Activated CD4-positive, alpha-beta T cell treated with anti-CD3 and anti-CD28 coated beads, Interleukin-2, amount 50 U/mL, for 16 hours (primary cell): ENCODE results near the gene CEND1.
A peak's percentile ranks its signal among the peaks of the same experiment; 100 is the strongest.

ENCODE experiments used
- DNase-seq: peaks from one replicate; pipeline ENCODE4 v3.0.0-alpha.2; 2020

Gene CEND1

DNA sequence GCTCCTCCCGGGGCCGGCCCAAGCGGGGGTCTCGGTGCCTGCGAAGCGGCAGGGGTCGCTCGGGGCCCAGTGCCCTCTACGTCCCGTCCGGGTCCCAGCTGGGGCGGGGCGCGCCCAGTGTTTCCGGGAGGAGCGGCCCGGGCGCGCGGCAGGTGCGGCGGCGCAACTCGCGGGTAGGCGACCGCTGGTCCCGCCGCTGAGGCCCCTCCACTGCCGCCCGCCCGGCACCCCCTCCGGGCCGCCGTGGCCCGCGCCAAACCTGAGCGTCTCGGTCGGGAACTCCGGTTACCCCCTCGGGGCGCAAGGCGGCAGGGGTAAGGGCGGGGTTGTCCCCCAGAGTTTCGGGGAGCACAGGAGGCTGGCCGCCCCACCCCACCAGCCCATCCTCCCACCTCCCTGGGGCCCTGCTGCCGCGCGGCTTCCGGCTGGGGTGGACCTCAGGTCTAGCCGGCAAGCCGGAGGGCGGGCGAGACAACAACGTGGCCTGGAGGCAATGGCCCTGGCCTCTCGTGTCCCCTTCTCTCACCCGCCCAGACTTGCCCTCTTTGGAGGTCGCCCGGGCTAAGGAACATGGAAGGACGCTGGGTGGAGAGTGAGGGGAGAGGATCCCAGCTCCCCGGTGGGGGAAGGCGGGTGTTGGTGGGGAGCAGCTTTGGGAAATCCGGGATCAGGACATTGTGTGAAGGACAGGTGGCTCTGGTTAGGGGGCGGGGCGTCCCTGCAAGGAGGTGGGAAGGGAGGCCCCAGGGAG lies 37.4 kb upstream of the CEND1 start:
- DNase-seq = no peak

DNA sequence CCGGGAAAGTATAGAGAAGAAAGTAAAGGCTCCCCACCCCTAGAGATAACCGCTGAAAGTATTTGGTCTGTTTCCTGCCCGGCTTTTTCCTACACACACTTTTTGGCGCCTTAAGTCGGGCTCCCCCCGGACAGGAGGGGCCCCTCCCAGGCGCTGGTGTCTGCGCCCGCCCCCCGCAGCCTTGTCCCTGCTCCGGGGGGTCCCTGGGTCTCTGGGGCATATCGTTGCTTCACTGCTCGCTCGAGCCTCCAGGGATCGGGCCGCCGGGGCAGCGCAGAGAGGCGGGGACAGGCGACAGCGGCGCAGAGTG lies 36.9 kb upstream of the CEND1 start:
- DNase-seq = no peak

DNA sequence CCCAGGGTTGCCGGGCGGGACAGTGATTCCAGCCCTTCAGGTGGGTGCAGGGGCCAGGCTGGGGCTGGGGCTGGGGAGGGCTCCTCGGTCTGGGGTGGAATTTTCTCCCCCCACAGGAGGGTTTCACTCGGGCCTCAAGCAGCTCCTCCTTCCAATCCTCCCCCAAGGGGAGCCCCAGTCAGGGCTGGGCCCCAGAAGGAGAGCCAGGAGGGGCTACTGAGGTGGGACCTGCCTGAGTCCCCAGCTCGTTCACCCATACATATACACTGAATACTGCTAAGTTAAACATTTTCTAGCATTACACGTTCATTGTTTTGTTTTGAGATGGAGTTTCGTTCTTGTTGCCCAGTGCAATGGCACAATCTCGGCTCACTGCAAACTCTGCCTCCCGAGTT lies 36.3 kb upstream of the CEND1 start:
- no peak for DNase-seq

DNA sequence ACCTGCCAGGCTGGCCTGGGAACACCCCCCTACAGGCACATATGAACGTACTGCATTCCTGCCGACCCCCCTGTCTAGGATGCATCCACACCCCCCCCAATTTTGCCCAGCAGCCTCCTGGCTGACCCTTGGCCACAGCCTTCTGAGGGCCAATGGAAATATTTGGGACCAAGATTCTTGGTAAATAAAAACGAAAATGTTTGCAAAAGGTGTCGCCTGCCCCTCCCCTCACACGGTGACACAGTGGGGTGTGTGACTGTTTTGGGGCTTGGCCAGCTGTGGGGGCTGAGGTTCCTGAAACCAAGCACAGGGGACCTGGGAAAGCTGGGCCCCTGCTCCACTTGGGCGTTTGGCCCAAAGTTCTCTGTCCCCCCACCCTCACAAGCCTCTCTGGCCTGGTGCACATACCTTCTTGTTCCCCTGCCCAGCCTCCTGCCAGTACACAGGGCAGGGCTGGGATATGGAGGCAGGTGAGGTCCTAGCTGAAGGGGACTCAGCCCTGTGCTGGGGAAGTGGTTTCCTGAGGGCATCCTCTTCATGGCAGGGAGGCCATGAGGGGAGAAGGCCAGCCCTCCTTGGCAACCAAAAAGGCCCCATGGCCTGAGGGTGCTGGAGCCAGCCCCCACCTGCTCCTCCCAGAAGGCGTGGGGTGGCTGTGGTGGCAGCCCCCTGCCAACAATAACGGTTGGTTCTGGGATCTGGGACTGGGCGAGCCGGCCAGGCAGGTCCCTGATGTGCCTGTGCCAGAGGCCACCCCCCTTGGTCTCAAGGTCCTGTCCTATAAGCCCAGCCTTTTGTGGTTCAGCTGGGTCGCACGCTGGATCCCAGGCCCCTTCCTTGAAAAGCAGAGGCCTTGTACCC lies 35.7 kb upstream of the CEND1 start:
- no peak for DNase-seq

DNA sequence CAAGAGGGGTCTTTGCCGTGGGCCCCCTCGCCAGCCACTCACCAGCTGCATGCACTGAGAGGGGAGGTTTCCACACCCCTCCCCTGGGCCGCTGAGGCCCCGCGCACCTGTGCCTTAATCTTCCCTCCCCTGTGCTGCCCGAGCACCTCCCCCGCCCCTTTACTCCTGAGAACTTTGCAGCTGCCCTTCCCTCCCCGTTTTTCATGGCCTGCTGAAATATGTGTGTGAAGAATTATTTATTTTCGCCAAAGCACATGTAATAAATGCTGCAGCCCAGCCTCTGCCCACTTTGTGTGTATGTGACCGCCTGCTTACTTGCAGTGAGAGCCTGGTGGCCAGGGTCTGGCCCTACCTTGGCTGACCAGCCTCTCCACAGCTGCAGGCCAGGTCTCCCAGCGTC lies 35.1 kb upstream of the CEND1 start:
- no peak for DNase-seq

DNA sequence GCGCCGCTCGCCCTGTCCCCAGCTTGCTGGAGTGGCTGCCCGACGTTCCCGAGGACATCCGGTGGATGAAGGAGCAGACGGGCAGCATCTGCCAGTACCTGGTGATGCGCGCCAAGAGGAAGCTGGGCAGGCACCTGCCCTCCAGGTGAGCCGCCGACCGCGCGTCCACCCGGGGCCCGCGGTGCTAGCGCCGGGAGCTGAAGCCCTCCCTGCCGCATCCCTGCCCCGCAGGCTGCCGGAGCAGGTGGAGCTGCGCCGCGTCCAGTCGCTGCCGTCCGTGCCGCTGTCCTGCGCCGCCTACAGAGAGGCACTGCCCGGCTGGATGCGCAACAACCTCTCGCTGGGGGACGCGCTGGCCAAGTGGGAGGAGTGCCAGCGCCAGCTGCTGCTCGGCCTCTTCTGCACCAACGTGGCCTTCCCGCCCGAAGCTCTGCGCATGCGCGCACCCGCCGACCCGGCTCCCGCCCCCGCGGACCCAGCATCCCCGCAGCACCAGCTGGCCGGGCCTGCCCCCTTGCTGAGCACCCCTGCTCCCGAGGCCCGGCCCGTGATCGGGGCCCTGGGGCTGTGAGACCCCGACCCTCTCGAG lies 34.5 kb upstream of the CEND1 start:
- no peak for DNase-seq

DNA sequence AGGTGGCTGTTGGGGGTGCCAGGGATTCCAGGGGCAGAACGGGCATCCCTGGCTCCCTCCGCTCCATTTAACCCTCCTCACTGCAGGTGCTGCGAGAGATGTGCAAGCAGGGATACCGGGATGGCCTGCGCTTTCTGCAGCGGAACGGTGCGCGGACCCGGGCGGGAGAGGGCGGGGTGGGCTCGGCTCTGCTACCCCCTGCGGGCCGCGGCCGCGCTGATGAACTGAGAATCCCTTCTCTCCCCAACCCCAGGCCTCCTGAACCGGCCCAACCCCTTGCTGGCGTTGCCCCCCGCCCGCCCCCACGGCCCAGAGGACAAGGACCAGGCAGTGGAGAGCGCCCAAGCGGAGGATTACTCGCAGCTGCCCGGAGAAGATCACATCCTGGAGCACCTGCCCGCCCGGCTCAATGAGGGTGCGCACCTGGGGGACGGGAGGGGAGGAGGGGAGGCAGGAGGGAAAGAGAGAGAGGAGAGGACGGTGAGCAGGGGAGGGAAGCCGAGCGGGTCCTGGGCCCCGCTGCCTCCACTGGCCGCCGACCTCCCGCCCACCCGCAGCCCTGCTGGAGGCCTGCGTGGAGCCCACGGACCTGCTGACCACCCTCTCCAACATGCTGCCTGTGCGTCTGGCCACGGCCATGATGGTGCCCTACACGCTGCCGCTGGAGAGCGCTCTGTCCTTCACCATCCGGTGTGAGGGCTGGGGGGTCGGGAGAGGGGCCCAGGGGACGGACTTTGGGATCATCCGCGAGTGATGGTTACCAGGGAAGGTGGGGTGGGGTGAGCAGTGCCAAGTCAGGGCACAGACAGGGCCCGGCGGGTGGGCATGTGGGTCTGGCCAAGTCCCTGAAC lies 33.8 kb upstream of the CEND1 start:
- no peak for DNase-seq

DNA sequence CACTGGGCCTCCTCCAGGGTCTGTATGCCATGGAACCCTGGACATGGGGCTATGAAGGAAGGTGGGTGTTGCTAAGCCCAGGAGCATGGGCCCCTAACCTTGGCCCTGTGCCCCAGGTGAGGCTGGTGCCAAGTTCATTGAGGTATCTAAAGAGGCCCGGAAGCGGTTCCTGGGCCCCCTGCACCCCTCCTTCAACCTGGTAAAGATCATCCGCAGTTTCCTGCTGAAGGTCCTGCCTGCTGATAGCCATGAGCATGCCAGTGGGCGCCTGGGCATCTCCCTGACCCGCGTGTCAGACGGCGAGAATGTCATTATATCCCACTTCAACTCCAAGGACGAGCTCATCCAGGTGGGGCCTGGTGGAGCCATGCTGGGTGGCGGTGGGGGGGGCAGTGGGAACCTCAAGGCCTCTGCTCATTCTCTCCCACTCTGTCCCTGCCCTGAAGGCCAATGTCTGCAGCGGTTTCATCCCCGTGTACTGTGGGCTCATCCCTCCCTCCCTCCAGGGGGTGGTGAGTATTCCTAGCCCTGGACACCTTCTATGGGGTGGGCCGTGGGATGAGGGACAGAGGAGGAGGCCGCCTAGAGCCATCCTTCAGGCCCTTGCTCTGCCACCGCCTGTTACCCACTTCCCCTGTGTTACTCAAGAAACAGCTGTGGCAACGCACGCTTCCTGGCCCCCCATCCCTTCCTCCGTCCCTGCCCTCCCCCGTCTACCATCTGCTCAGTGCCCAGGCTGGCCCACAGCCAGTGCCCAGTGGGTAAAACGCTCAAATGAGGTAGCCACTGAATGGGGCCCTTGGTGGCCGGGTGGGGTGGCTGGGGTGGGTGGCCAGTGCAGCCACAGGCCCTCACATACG lies 31.9 kb upstream of the CEND1 start:
- no peak for DNase-seq

DNA sequence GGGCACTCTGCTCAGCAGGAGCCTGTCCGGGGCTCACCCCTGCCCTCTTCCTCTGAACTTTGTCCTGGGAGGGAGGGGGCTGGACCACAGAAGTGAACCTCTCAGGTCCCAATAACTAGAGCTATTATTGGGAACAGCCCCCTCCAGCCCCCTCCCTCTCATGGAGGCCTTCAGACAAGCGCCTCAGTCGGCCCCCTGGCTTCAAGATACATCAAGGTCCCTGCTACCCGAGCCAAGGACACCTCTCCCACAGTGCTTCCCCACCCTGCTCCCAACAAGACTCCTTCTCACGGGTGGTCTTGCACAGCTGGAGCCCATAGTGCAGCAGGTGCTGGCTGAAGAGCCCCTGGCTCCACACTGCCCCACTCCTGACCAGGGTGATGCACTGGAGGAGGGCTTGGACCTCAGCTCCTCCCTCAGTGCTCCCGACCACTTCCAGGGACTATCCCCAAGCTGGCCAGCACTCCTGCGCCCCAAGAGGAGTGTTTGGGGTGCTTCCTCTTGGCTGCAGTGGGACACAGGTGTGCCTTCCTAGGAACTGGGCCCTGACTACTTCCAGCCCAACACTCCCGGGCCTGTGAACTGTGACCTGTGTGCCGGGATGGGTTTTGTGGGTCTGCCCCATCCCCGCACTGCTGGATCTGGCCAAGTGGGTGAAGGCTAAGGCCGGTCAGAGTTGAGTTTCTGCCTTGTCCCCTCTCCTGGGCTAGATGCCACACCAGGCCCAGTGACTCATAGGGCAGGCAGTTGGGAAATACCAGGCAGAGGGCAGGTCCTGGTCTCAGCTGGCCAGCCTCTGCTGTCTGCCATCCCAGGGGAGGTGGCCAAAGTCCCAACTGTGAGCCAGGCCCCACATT lies 31.0 kb upstream of the CEND1 start:
- DNase-seq = no peak

- DNase-seq = peak; percentile 93
These were observed 30.2 kb upstream of the CEND1 start for GRCh38 chr11:819943-820649.

DNA sequence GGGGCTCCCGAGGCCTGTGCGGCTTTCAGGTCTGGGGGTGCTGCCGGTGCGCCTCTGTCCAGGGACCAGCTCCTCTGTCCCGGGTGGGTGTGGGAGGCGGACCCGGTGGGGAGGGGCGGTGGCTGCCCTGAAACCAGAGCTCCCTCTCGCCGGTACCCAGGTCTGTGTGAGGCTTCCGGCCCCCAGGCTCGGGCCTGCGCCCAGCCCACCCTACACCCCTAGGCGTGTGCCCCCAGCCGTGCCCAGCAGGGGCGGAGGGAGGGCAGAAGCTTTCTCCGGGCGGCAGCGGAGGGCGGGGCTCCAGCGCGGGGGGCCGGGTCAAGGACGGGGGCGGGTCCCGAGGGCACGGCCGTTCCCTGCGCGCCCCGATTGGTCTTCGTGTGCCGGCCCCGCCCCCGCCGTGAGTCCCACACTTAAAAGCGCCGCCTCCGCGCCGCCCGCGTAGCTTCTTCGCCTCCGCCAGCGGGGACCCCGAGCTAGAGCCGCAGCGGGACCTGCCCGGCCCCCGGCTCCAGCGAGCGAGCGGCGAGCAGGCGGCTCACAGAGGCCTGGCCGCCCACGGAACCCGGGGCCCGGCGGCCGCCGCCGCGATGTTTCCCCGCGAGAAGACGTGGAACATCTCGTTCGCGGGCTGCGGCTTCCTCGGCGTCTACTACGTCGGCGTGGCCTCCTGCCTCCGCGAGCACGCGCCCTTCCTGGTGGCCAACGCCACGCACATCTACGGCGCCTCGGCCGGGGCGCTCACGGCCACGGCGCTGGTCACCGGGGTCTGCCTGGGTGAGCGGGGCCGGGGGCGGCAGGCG lies 29.4 kb upstream of the CEND1 start:
- peak; percentile 91 for DNase-seq

DNA sequence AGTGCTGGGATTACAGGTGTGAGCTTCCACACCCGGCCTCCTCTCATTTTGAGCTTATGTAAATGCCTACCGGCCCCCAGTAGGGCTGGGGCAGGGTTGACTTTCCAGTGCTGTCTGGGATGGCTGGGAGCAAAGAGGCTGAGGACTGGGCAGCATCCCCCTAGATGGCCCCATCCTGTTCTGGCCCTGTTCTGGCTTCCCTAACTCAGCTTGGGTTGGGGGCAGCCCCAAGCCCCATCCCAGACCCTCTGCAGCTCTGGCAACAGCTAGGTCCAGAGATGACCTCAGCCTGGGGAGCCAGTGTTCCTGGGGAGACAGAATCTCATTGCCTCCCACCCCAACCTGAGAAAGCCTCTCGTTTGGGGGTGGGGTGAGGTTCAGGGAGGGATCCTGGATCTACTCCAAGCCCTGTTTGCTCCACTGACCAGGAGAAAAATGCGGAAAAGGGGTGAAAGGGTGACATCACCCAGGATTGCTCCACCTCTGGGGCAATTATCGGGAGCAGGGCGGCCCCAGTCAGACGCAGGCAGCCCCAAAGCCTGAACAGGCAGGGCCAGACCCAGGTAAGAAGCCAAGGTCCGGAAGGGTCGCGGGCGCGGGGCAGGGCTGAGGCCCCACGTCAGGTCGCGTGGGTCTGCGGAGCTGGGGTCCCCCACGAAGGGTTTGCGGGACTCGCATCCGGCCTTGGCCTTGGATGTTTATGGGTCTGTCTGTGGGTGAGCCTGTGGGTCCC lies 28.7 kb upstream of the CEND1 start, which contains the start of gene PNPLA2:
Gene PNPLA2 (plus strand): TSS at position 519 of the 733 bp plus-strand sequence. CDS start 805 bp downstream, outside the sequence.
- no peak for DNase-seq

DNA sequence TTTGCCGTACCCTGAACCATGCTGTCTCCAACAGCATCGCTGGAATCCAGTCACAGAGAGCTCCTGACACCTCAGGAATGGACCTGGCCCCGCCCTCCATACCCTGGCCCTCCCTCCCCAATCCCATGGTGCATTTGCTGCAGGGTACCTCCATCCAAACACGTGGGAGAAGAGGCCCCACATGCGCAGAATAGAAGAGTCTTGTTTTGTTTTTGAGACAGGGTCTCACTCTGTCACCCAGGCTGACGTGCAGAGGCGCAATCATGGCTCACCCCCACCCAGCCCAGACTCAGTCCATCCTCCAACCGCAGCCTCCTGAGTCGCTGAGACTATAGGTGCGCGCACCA lies 26.5 kb upstream of the CEND1 start:
- no peak for DNase-seq

GRCh38 chr11:815675-816432 lies 26.0 kb upstream of the CEND1 start:
- no peak for DNase-seq

DNA sequence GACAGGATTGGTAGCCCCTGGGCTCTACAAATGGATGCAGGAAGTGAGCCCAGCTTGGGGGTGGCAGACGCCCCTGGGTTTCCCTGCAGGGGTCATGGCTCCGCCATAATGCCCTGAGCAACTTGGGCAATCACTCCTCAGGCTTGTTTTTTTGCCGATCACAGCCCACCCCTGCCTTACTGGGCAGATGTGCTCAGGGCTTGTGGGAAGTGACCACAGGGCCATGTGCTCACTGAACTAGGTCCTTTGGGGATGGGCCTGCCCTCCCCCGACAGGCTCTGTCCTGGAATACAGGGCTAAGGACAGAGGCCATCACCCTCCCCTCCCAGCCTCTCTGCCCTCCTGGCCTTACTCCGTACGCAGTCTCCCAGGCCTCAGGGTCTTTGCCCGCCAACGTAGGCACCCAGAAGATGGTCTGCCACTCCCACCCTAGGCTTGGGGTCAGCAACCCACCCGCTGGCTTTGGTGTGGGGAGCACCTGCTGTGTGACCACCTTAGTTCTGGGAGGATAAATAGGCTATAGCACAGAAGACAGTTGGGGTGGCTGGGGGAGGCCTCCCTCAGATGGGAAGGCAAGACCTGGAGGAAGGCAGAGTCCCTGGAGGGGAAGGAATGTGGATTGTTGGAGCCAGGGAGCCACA lies 23.7 kb upstream of the CEND1 start:
- DNase-seq = no peak

DNA sequence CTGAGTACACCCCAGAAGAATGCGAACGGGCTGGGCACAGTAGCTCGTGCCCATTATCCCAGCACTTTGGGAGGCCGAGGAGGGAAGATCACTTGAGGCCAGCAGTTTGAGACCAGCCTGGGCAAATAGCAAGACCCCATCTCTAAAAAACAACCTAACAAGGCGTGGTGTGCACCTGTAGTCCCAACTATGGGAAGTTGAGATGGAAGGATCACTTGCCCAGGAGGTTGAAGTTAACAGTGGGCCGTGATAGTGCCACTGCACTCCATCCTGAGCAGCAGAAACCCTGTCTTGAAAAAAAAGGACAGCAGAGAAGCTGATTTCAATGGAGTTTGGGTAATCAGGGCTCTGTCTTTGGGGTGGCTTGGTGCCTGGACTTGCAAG lies 23.2 kb upstream of the CEND1 start:
- DNase-seq = no peak

DNA sequence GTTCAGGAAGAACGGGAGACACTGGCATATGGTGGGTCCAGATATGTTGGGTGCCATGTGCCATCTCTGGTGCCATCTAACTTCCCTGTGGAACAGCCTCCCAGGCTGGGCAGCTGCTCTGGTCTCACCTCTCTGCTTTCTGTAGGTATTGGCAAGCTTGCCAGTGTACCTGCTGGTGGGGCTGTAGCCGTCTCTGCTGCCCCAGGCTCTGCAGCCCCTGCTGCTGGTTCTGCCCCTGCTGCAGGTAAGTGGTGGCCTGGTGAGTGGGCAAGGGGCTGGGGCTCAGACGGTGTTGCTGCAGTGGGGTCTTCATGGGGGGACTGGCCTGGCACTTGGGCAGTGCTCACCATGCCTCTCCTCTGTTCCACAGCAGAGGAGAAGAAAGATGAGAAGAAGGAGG lies 22.5 kb upstream of the CEND1 start:
- no peak for DNase-seq
